Epidermal melanocyte (primary cell): Measurements from ENCODE around the gene LRRC59.

Experiments used
- DNase-seq: peaks from one replicate; pipeline ENCODE4 v3.0.0; 2011; ENCODE audit warnings: low spot score; ENCODE audit not compliant: insufficient read length

Gene LRRC59

GRCh38 chr17:50362661-50363060 lies 34.7 kb downstream of the LRRC59 start:
- no peak for DNase-seq

- DNase-seq, result peak; percentile 85
These were observed 35.5 kb downstream of the LRRC59 start for GRCh38 chr17:50361561-50362480.

GRCh38 chr17:50360486-50361115 lies 36.7 kb downstream of the LRRC59 start:
- DNase-seq, result no peak

- DNase-seq, result no peak
These were observed 37.3 kb downstream of the LRRC59 start for GRCh38 chr17:50359998-50360461.

GRCh38 chr17:50359005-50359699 lies 38.2 kb downstream of the LRRC59 start:
- DNase-seq, result no peak

- no peak for DNase-seq
These were observed 39.1 kb downstream of the LRRC59 start for GRCh38 chr17:50358177-50358576.

GRCh38 chr17:50356892-50357510 lies 40.3 kb downstream of the LRRC59 start:
- DNase-seq, result no peak

- no peak for DNase-seq
These were observed 40.9 kb downstream of the LRRC59 start for GRCh38 chr17:50356418-50356817.

GRCh38 chr17:50355701-50356341 lies 41.5 kb downstream of the LRRC59 start:
- DNase-seq, result no peak

GRCh38 chr17:50355336-50355700 lies 42.0 kb downstream of the LRRC59 start:
- DNase-seq, result no peak

GRCh38 chr17:50354776-50355175 lies 42.5 kb downstream of the LRRC59 start:
- no peak for DNase-seq

GRCh38 chr17:50354198-50354597 lies 43.1 kb downstream of the LRRC59 start:
- DNase-seq, result no peak

GRCh38 chr17:50353600-50354195 lies 43.6 kb downstream of the LRRC59 start:
- DNase-seq, result no peak

- no peak for DNase-seq
These were observed 44.4 kb downstream of the LRRC59 start for GRCh38 chr17:50352693-50353599.

GRCh38 chr17:50352072-50352692 lies 45.1 kb downstream of the LRRC59 start:
- no peak for DNase-seq

- no peak for DNase-seq
These were observed 46.6 kb downstream of the LRRC59 start for GRCh38 chr17:50350733-50351132.

- no peak for DNase-seq
These were observed 48.1 kb downstream of the LRRC59 start for GRCh38 chr17:50349243-50349600.

GRCh38 chr17:50348522-50349242 lies 48.6 kb downstream of the LRRC59 start:
- no peak for DNase-seq

GRCh38 chr17:50347894-50348291 lies 49.4 kb downstream of the LRRC59 start:
- no peak for DNase-seq
